Measurements from ENCODE around the gene DNAJC13. TPM values are rescaled to one million over a fixed set of nuclear protein-coding genes. Genes with fewer than 3 reads are reported as not detected.
"Not testable (repeated sequence)": the region's sequence is repeated elsewhere in the genome, so short reads cannot be mapped to it uniquely, and the experiment has no call there.

The DNAJC13 gene
- total RNA-seq, 1 experiment from 2014 or later = 18.1 TPM

DNA sequence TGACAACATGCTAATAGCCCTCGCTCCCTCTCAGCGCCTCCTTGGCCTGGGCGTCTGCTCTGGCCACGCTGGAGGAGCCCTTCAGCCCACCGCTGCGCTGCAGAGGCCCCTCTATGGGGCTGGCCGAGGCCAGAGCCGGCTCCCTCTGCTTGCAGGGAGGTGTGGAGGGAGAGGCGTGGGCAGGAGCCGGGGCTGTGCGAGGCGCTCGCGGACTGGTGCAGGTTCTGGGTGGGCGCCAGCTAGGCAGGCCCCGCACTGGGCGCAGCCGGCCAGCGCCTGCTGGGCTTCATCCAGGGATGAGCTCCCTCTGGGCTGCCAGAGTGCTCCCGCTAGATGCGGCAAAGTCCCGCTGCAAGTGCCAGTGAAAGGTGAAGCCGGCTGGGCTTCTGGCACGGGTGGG lies 21.0 kb upstream of the DNAJC13 start:
- H2BK120ac ChIP-seq (ENCODE audit: low read depth, low read length, poor library complexity, severe bottlenecking) = no peak overlapping the region
- H4K91ac ChIP-seq (ENCODE audit: insufficient read length, low read depth, low read length) = no peak overlapping the region
- no peak overlapping the region for H4K5ac ChIP-seq (ENCODE audit: insufficient read length, low read depth, low read length)
- H3K4me1 Mint-ChIP-seq = peaks cover 8 to 14% of the 10 kb centered on the region in 2 experiments
- H3K27me3 Mint-ChIP-seq (ENCODE audit: low read depth) = no peaks in the 10 kb centered on the region
- no peak overlapping the region for H2BK12ac ChIP-seq (ENCODE audit: insufficient read length, low read depth, low read length)
- H3K79me1 ChIP-seq (ENCODE audit: insufficient read depth, low read depth, low read length, poor library complexity, severe bottlenecking) = no peaks in the 10 kb centered on the region
- H2BK20ac ChIP-seq (ENCODE audit: low read depth, low read length, poor library complexity, severe bottlenecking) = no peak overlapping the region
- H3K4me2 ChIP-seq (ENCODE audit: insufficient read depth, insufficient read length, low read length) = no peak overlapping the region
- no peak overlapping the region for H3K27ac Mint-ChIP-seq
- no peak overlapping the region for H3K4me3 Mint-ChIP-seq
- H3K9me3 ChIP-seq (ENCODE audit: control insufficient read depth, low read depth, low read length) = no peaks in the 10 kb centered on the region
- H2BK5ac ChIP-seq (ENCODE audit: insufficient read length, low read length) = no peak overlapping the region
- H3K4me1 ChIP-seq (ENCODE audit: insufficient read depth, low read length) = no peaks in the 10 kb centered on the region; the same call in 1 of the 2 replicates
- DNase-seq = no peak
- H3K27ac ChIP-seq (ENCODE audit: insufficient read length, low read depth, low read length) = no peak overlapping the region
- no peak overlapping the region for H3K4ac ChIP-seq (ENCODE audit: low read depth, low read length)
- no peaks in the 10 kb centered on the region for H4K20me1 ChIP-seq (ENCODE audit: control insufficient read depth, insufficient read depth, insufficient read length)
- no peak overlapping the region for H3K9ac ChIP-seq (ENCODE audit: extremely low read depth, insufficient read length, low read length)
- no peak overlapping the region for H2AFZ ChIP-seq (ENCODE audit: low read length)
- no peaks in the 10 kb centered on the region for H3K27me3 ChIP-seq (ENCODE audit: insufficient read depth, low read length)
- H3K23ac ChIP-seq (ENCODE audit: insufficient read length, low read depth, low read length) = no peak overlapping the region
- H3K18ac ChIP-seq (ENCODE audit: insufficient read length, low read depth, low read length) = no peak overlapping the region
- no peak overlapping the region for H3K14ac ChIP-seq (ENCODE audit: insufficient read depth, low read length)
- no peak overlapping the region for H3T11ph ChIP-seq (ENCODE audit: low read length)
- peaks cover 0 to 4% of the 10 kb centered on the region in 2 experiments; a peak in 2 of 5 replicates for H3K9me3 Mint-ChIP-seq
- H3K56ac ChIP-seq (ENCODE audit: insufficient read length, low read depth, low read length) = no peak overlapping the region
- H2AK5ac ChIP-seq (ENCODE audit: insufficient read length, low read length) = no peak overlapping the region
- no peaks in the 10 kb centered on the region for H3K79me2 ChIP-seq (ENCODE audit: insufficient read depth, low read length)
- H4K8ac ChIP-seq (replicated peaks; ENCODE audit: insufficient read length, low read depth, low read length) = no peak overlapping the region
- TF ChIP-seq, protein P1, sequence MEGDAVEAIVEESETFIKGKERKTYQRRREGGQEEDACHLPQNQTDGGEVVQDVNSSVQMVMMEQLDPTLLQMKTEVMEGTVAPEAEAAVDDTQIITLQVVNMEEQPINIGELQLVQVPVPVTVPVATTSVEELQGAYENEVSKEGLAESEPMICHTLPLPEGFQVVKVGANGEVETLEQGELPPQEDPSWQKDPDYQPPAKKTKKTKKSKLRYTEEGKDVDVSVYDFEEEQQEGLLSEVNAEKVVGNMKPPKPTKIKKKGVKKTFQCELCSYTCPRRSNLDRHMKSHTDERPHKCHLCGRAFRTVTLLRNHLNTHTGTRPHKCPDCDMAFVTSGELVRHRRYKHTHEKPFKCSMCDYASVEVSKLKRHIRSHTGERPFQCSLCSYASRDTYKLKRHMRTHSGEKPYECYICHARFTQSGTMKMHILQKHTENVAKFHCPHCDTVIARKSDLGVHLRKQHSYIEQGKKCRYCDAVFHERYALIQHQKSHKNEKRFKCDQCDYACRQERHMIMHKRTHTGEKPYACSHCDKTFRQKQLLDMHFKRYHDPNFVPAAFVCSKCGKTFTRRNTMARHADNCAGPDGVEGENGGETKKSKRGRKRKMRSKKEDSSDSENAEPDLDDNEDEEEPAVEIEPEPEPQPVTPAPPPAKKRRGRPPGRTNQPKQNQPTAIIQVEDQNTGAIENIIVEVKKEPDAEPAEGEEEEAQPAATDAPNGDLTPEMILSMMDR (conservative IDR thresholded peaks at IDR 0.05) = no peak
- peaks cover 0 to 8% (median 1%) of the 10 kb centered on the region in 3 experiments; a peak in 6 of 7 replicates for H3K36me3 Mint-ChIP-seq (ENCODE audit: insufficient read depth in 1 of 3, low read depth in 3 of 3)
- no peaks in the 10 kb centered on the region for H3K23me2 ChIP-seq (ENCODE audit: insufficient read length, low read depth, low read length, poor library complexity, severe bottlenecking)
- no CpG with 5 or more reads among the region's 24 CpGs for WGBS (ENCODE audit: extremely low coverage, insufficient read length, low lambda C conversion rate)
- no peak overlapping the region for H2BK15ac ChIP-seq (ENCODE audit: low read depth, low read length)

GRCh38 chr3:132396776-132397175 lies 20.5 kb upstream of the DNAJC13 start:
- not testable (repeated sequence) for H2BK20ac ChIP-seq (ENCODE audit: low read depth, low read length, poor library complexity, severe bottlenecking); H3K23me2 ChIP-seq (ENCODE audit: insufficient read length, low read depth, low read length, poor library complexity, severe bottlenecking); H2BK120ac ChIP-seq (ENCODE audit: low read depth, low read length, poor library complexity, severe bottlenecking); H3K4me2 ChIP-seq (ENCODE audit: insufficient read depth, insufficient read length, low read length); H3K56ac ChIP-seq (ENCODE audit: insufficient read length, low read depth, low read length); H3K79me2 ChIP-seq (ENCODE audit: insufficient read depth, low read length); H2BK15ac ChIP-seq (ENCODE audit: low read depth, low read length); H4K5ac ChIP-seq (ENCODE audit: insufficient read length, low read depth, low read length); H2BK12ac ChIP-seq (ENCODE audit: insufficient read length, low read depth, low read length); H2AK5ac ChIP-seq (ENCODE audit: insufficient read length, low read length); H3K23ac ChIP-seq (ENCODE audit: insufficient read length, low read depth, low read length); H2AFZ ChIP-seq (ENCODE audit: low read length); H4K8ac ChIP-seq (replicated peaks; ENCODE audit: insufficient read length, low read depth, low read length); H3K27me3 ChIP-seq (ENCODE audit: insufficient read depth, low read length); H3T11ph ChIP-seq (ENCODE audit: low read length); H3K14ac ChIP-seq (ENCODE audit: insufficient read depth, low read length); H3K9me3 ChIP-seq (ENCODE audit: control insufficient read depth, low read depth, low read length); H3K27ac ChIP-seq (ENCODE audit: insufficient read length, low read depth, low read length); H4K91ac ChIP-seq (ENCODE audit: insufficient read length, low read depth, low read length); H3K4me3 Mint-ChIP-seq; H2BK5ac ChIP-seq (ENCODE audit: insufficient read length, low read length); H3K18ac ChIP-seq (ENCODE audit: insufficient read length, low read depth, low read length); H3K79me1 ChIP-seq (ENCODE audit: insufficient read depth, low read depth, low read length, poor library complexity, severe bottlenecking); H3K4ac ChIP-seq (ENCODE audit: low read depth, low read length); H3K27ac Mint-ChIP-seq; DNase-seq; H4K20me1 ChIP-seq (ENCODE audit: control insufficient read depth, insufficient read depth, insufficient read length); H3K9ac ChIP-seq (ENCODE audit: extremely low read depth, insufficient read length, low read length); H3K9me3 Mint-ChIP-seq; H3K36me3 Mint-ChIP-seq (ENCODE audit: insufficient read depth in 1 of 3, low read depth in 3 of 3); H3K4me1 ChIP-seq (ENCODE audit: insufficient read depth, low read length); H3K27me3 Mint-ChIP-seq (ENCODE audit: low read depth)
- peaks cover 8 to 14% of the 10 kb centered on the region in 2 experiments for H3K4me1 Mint-ChIP-seq
- WGBS (ENCODE audit: extremely low coverage, insufficient read length, low lambda C conversion rate) = no CpG with 5 or more reads among the region's 8 CpGs
